HG03064 (cell line): Measurements from ENCODE around the gene NIPA2.

ENCODE experiments used
- ATAC-seq: cut with Tn5 transposase; IDR thresholded peaks from one replicate; pipeline ENCODE4 v1.9.1; 2021; ENCODE audit warnings: low read depth; ENCODE audit not compliant: unreplicated experiment

The NIPA2 gene

DNA sequence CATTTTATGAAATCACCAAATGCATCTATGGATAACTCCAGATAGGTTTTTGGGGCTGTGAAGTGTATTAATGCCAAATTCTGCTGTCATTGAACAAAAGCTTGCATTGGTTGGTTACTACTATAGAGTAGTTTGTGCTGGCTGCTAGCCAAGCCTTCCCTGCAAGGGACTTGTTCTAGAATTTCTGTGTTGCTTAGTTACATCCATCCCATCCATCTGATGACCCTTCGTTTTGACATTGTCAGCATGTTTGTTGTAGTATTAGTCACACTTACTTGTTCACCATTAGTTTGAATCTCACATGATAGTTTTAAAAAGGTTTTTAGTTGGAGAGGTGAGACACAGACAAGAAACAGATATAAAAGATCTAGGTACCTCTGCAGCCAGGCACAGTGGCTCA is 7.0 kb upstream of the NIPA2 start:
- ATAC-seq = no peak

DNA sequence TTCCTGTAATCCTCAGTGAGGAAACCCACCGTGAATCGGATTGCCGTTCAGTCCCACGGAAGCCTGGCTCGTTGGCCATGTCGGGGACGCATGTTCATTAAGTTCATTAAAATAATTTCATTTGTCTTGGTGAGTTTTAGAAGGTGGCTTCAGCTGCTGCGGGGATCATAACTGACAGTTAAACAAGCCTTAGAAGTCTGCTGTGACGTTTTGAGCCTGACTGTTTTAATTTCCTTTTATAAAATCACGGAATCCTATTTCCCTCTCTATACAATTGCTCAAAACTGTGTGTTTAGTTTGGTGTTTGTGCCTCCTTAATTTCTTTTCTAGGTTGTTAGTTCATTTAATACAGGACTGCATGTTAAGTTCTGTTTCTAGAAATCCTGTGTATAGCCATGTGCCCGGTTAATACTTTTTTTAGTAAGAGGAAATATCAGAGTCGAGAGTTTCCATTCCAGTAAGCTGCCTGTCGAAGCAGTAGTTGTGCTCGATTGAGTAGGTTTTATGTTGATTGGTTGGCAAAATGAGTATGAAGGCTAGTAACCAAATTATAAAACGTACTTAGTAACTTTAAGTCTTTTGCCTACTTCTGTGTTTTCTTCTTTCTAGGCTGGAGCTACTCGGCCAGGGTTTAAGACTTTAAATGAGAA is 705 bp downstream of the NIPA2 start:
- no peak for ATAC-seq

DNA sequence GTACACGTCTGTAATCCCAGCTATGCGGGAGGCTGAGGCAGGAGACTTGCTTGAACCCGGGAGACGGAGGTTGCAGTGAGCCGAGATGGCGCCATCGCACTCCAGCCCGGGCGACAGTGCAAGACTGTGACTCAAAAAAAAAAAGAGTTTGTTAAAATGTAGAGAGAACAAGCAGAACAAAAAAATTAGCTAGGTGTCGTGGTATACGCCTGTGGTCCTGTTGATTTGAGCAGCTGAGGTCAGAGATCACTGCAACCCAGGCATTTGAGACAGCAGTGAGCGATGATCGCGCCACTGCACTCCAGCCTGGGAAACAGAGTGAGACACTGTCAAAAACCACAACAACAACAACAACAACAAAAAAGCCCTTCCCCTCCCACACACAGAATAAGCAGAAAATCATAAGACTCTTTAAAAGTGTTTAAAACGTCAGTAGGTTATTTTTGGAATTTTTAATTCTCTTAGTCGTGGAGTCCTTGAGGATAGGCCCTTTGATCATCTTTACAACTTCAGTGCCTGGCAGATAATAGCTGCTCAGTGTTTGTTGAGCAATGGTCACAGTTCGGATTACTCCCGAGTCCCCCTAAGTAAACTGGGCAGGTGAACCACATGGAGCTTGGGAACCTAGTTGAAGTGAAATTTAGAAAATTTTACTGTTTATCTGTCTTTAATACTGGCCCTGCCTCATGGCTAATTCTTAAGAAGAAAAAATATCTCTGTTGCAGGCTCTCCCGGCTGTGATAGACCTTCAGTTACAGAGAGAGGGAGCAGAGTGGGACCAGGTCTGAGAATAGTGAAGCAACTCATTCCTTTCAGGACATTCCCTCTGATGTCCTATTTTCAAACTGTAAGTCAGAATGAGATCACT is 6.2 kb downstream of the NIPA2 start:
- ATAC-seq = no peak

DNA sequence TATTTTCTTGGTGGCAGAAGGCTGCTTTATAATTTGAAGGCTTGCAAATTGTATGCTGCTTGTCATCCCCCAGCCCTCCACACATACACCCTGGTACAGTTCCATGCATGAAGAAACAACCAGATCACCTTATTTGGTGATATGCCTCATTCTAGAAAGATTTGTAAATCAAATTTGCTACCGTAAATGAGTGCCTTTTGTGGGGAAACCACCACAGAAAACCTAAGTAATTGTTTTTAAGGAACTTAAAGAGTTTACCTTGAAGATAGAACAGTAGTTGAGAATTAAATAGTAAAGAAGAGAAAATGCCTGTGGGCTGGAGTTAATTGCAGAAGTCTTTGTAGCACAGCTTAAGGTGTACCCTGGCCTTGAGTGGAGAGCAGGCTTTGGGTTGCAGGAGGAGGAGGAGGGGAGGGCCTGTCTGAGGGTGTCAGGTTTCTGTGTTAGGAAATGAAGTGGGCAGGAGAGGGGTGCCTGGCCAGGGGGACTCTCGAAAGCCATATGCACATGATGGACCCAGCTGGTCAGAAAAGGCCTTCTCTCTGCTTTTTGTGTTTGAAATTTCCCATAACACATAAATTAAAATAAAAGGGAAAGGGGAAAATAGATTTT is 6.9 kb downstream of the NIPA2 start:
- ATAC-seq = no peak

DNA sequence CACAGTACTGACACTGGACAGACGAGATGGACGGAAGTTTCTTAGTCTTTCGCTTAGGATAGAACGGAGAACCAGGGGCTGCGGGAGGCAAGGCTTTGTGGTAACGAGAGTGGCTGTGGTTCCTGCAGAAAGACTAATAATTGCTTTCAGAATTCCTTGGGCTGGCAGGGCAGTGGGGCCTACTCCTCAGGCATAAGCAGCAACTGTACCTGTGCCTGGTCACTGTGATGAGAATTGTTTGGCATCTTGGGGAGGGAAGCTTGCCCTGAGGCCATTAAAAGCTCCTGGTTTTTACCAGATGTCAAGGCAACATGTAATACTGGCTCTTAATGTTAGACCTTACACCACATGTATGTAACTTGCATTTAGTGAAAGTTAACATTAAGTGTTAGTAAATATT is 7.6 kb downstream of the NIPA2 start:
- ATAC-seq = no peak

DNA sequence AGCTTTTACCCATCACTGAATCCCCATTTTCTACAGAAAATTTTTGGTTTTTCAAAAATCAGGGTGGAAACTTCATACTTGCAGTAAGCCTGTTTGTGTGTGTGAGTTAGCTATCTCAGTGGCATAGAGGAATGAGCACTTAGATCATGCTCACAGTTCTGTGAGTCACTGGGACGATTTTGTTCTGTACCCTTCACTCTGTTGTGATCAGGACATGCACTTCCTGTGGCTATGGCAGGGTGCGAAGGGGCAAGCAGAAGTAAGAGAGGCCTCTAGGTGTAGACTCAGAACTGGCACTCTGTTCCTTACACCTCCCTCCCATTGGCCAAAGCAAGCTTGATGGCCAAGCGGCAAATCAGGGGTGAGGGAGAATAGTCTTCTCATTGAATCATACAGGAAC is 11.6 kb downstream of the NIPA2 start:
- ATAC-seq = no peak

DNA sequence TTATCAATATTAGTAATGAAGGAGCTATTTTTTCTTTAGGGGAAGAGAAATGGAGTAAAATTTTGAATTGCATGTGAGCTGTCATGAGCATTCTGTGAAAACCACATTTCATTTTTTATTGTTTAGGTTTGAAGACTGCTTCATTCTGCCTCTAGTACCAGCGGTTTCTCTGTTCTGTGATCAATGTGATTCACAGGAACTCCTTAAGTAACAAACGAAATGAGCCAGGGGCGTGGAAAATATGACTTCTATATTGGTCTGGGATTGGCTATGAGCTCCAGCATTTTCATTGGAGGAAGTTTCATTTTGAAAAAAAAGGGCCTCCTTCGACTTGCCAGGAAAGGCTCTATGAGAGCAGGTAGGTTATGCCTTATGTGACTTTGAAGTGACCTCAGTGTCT is 13.0 kb downstream of the NIPA2 start:
- ATAC-seq = no peak

DNA sequence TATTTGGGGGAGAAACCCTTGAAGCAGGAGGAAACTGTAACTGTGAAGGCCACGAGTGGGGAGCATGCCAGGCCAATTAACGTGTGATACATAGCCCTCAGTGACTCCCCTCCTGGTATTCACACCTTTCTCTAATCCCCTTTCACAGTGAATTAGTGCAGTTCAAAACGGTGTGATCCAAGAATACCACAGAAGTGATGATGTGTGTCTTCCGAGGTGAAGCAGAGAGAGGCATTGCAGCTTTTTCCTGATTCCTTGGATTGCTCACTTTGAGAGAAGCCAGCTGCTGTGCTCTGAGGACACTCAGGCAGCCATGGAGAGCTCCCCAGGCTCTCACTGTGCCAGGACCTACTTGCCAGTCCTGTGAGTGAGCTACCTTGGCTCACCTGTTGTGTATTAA is 17.3 kb downstream of the NIPA2 start:
- no peak for ATAC-seq

DNA sequence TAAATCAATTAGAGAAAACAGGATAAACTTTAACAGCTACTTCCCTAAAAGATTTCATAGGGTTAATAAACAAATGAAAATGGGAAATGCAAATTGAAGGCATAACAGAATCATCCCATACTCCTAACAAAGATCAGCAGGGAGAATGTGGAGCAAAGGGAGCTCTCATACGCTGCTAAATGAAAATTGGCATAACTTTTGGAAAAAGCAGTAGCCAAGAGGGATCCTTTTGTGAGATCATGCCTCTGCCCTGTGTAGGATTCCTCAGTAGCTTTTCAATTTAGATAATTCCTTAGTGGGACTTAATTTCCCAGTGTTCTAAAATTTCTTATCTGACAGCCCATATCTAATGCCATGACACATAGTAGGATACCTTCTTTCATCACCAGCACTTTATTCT is 18.2 kb downstream of the NIPA2 start:
- no peak for ATAC-seq

DNA sequence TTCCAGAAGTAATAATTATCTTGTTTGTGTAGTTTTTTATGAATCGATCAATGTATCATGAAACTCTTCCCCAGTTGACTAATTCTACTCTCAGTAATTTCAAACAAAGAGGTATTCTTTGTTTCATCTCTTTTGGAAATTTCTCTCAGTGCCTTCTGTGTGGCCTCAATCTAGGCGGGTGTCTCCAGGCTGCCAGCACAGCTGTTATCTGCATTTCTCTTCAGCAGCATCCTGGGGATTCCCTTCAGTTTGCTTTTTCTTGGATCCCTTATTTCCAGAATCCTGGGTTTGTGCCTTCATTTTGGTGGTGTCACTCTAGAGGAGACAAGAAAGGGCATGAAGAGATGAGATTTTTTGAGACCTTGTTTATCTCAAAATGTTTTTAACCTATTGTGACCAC is 22.7 kb downstream of the NIPA2 start:
- no peak for ATAC-seq

DNA sequence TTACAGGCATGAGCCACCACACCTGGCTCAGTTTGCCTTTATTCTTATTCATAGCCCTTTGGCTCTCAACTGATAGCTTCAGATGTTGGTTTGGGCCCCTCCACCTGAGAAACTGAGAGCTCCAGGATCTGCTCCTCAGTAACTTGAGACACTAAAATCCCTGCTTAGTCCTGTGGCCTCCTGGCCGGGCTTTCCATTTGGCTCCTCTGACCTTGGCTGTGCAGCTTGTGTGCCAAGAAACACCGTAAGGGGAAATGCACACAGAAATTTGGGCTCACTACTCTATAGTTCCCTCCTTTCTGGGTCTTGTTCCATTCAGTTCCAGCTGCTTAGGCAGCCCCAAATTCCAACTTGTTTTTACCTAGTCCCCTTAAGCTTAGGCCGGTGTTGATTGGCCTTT is 24.9 kb downstream of the NIPA2 start:
- no peak for ATAC-seq

DNA sequence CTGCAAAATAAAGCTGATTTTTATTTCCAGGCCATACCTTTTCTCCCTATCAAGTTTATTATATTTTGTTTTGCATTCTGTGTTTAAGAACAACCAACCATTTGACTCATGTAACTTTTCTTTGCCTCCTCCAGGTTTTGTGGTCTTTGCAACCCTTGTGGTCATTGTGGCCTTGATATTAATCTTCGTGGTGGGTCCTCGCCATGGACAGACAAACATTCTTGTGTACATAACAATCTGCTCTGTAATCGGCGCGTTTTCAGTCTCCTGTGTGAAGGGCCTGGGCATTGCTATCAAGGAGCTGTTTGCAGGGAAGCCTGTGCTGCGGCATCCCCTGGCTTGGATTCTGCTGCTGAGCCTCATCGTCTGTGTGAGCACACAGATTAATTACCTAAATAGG is 27.6 kb downstream of the NIPA2 start:
- no peak for ATAC-seq

DNA sequence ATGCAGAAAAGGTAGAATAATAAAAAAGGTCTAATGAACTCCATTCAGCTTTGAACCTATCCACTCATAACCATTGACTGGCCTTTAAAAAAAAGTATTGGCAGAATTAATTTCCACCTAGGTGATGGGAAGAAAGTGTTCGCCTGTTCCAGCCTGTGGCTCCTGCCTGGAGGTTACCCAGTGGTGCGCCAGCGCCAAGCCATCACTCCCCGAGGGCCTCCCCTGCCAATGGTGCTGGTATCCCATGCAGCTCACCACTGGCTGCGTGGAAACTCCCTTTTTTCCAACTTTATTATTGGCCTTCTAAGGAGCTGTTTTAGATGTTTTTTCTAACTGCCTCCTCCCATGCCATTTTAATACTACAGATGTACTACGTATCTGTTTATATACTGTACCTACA is 29.4 kb downstream of the NIPA2 start:
- ATAC-seq = no peak

DNA sequence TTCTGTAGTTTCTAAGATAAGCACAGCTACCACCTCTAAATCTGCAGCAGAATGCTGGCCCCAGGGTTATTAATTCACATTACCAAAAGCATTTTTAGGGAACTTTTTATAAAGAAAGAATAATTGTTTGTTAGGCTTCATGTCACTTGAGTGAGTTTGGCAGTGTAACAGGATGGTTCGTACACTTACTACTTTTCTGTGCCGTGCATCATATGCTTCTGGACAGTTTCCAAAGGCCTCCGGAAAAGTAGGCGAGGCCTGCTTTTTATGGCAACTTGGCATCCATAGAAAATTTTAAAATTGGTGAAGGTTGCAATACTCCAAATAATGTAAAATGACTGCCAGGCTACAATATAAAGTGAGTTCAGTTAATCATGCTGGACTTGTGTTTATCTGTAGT is 30.0 kb downstream of the NIPA2 start:
- no peak for ATAC-seq

DNA sequence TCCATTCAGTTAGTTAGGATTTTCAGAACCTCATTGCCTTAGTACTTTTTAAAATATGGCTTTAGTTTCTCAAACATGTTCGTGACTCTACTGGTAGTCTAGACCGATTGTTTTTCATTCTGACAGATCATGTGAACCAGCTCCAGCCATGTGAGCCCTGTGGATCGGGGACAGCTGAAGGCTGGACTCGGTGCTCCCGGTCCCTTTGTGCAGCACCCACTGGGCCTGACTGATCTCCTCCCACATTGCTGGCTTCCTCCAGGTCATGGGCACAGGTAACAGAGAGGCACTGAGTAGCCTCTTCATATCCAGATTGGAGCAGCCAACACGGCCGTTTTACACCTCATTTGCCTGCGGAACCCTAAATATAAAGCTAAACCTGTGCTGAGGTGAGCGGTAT is 30.5 kb downstream of the NIPA2 start:
- no peak for ATAC-seq

DNA sequence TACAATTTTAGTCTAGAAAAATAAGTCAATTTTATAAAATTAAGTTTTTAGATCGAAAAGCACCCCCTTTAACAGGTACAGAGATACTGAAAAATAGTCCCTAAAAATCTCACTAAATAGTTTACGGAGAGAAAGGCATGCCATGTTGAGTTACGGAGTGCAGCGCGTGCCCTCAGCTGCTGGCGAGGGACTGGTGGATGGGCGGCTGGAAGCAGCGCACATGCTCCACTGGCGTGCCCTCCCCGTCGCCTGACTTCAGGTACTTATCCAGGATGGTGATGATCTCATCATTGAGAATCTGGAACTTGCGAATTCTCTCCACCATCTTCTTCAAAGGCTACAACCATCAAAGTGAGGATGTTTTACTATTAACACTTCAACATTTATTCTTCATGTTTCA is 31.4 kb downstream of the NIPA2 start:
- ATAC-seq = no peak

DNA sequence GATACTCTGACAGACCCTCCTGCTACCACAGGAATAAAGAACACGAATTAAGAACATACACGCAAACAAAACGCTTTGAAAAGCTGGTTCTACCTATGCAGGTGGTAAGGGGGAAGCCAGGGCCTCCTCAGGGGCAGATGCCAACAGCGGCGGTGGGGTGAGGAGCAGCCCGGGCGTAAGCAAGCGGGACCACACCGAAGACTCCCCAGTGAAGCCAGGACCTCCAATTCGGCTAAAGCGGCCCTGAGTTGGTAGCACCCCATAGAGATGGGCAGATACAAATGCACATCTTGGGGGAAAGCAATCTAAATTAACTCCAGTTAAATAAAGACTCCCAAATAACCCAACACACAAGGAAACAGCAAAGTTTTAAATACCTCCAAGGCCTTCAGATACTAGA is 32.4 kb downstream of the NIPA2 start:
- no peak for ATAC-seq

DNA sequence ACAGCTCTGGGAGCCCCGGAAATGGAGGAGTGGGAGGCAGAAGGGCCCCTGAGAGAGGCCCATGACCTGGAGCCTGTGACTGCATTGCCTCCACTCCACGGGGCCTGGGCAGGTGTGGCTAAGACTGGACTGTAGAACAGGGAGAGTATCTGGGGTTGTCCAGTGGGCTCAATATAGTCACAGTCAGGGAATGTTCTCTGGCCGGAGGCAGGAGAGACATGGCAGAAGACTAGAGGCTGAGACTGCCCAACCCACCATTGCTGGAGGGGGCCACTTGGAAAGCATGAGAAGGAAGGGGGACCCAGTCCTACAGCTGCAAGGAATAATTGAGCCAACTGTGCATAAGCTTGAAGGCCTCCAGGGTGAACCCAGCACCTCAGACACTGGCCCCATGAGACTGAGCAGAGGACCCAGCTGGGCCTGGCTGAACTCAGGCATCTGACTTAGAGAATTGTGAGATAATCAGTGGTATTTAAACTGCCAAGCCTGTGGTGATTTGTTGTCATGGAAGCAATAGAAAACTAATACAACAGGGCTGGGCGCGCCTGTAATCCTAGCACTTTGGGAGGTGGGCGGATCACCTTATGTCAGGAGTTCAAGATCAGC is 33.1 kb downstream of the NIPA2 start:
- no peak for ATAC-seq

DNA sequence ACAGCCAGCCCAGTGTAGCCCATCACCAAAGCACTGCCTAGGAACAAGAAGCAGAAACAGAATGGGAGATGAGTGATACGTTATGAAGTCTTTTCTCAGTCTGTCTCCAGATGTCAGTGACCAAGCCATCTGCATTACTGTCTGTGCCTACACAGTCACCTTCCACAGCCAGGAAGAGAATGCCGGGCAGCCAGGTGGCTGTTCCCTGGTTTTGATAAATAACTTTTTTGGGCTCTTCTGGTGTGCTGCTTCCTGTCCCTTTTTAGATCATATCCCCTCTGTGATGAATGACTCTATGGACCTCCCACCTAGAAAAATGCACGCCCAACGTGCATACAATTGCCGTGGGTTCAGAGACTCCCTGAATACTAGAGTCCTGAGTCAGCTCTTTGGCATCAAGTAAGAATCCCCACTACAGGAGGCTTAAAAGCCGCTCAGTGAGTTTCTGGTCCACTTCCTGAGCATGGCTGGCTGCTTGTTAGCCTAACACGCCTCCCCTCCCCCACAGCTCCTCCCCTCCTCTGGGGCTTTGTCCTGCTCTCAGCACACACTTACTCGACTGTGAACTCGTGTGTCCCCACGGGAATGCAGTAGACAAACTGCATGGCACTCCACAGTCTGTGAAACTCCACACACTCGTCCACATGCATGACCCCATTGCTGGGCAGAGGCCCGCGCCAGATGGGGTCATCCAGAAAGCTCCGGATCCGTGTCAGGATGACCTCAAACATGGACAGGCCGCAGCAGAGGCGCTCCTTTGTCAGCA is 34.7 kb downstream of the NIPA2 start:
- ATAC-seq = no peak

DNA sequence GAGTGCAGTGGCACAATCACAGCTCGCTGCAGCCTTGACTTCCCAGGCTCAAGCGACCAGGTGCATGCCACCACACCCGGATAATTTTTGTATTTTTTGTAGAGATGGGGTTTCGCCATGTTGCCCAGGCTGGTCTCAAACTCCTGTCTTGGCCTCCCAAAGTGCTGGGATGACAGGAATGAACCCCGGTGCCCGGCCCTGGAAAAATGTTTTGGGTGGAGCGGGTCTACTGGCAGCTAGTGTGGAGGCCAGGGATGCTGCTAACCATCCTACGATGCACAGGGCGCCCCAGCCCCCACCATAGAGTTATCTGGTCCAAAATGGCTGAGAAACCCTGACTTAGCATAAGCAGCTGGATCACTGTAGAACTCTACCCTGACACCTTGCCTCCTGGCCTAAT is 35.4 kb downstream of the NIPA2 start:
- ATAC-seq = no peak

DNA sequence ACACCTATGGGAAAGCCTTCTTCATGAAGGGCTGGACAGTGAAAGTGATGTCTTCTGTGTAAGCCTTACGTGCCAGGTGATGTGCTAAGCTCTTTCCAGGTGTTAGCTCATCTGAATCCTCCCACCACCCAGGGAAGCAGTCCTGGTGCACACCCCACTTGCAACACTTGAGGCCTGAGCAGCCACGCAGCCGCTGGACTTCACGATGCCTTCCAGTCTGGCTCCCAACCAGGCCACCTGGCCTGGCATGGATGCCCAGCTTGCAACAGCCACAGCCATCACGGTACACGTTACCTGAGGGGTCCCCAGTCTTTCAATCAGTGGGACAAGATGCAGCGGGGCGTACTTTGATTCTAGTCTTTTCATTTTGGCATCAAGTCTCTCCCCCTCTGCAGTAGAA is 35.8 kb downstream of the NIPA2 start:
- ATAC-seq = no peak
